GM23338 (cell line): ENCODE data around the gene KIF20B. TPM values are rescaled to one million over a fixed set of nuclear protein-coding genes. Genes with fewer than 3 reads are reported as not detected.

ENCODE experiments used
- ATAC-seq: fragments of 200-7000 bp; cut with Tn5 transposase; 3 replicates; pipeline ENCODE4 v1.9.1; 2020
- DNase-seq: peaks from one replicate; pipeline ENCODE4 v3.0.0-alpha.2; 2015; ENCODE audit warnings: low spot score
- H2AFZ ChIP-seq: fragments of 200-600 bp; sonication (generic); 2 replicates; pipeline ENCODE4 v1.8.0; 2016; ENCODE audit warnings: antibody characterized with exemption, mild to moderate bottlenecking, moderate library complexity
- H3F3A ChIP-seq: fragments of 200-600 bp; sonication (generic); replicated peaks from 2 replicates; pipeline ENCODE4 v1.8.0; 2017; ENCODE audit warnings: antibody characterized with exemption, mixed run types, low read depth
- H3K27ac ChIP-seq: fragments of 200-600 bp; sonication (generic); 2 replicates; pipeline ENCODE4 v1.6.1; 2016; ENCODE audit warnings: low read depth
- H3K27me3 ChIP-seq: fragments of 200-600 bp; sonication (generic); 2 replicates; pipeline ENCODE4 v1.8.0; 2016; ENCODE audit warnings: mild to moderate bottlenecking, mixed run types, moderate library complexity; ENCODE audit not compliant: insufficient read depth
- H3K36me3 ChIP-seq: fragments of 200-600 bp; sonication (generic); 2 replicates; pipeline ENCODE4 v1.8.0; 2016; ENCODE audit warnings: mild to moderate bottlenecking; ENCODE audit not compliant: insufficient read depth
- H3K4me1 ChIP-seq: fragments of 200-600 bp; sonication (generic); 2 replicates; pipeline ENCODE4 v1.8.0; 2016; ENCODE audit warnings: mild to moderate bottlenecking, moderate library complexity; ENCODE audit not compliant: insufficient read depth
- H3K4me2 ChIP-seq: fragments of 200-600 bp; sonication (generic); 2 replicates; pipeline ENCODE4 v1.7.1; 2017; ENCODE audit warnings: mixed run types
- H3K4me3 ChIP-seq: fragments of 200-600 bp; sonication (generic); 2 replicates; pipeline ENCODE4 v1.6.1; 2016; ENCODE audit warnings: mixed run types
- H3K79me2 ChIP-seq: fragments of 200-600 bp; sonication (generic); replicated peaks from 2 replicates; pipeline ENCODE4 v1.8.0; 2017; ENCODE audit warnings: mild to moderate bottlenecking; ENCODE audit not compliant: insufficient read depth
- H3K9me2 ChIP-seq: fragments of 200-600 bp; sonication (generic); 2 replicates; pipeline ENCODE4 v1.8.0; 2017; ENCODE audit not compliant: insufficient read depth
- H4K20me1 ChIP-seq: fragments of 200-600 bp; sonication (generic); replicated peaks from 2 replicates; pipeline ENCODE4 v1.8.0; 2017; ENCODE audit warnings: mild to moderate bottlenecking; ENCODE audit not compliant: insufficient read depth
- H3K27ac Mint-ChIP-seq: 2 replicates; pipeline ENCODE4 v1.8.0; 2020; ENCODE audit warnings: inconsistent platforms, mild to moderate bottlenecking, moderate library complexity, mixed read lengths
- H3K27me3 Mint-ChIP-seq: 3 replicates; pipeline ENCODE4 v1.8.0; 2022; ENCODE audit warnings: low read depth, mild to moderate bottlenecking, moderate library complexity, mixed read lengths, inconsistent platforms; ENCODE audit not compliant: insufficient read depth, poor library complexity
- H3K36me3 Mint-ChIP-seq: 3 replicates; pipeline ENCODE4 v1.8.0; 2021; ENCODE audit warnings: low read depth, mild to moderate bottlenecking, inconsistent platforms, moderate library complexity, mixed read lengths
- H3K4me1 Mint-ChIP-seq: 3 replicates; pipeline ENCODE4 v1.8.0; 2020; ENCODE audit warnings: mild to moderate bottlenecking, inconsistent platforms, mixed read lengths
- H3K4me3 Mint-ChIP-seq: 3 replicates; pipeline ENCODE4 v1.8.0; 2021; ENCODE audit warnings: moderate library complexity, mild to moderate bottlenecking, inconsistent platforms, mixed read lengths
- H3K9me3 Mint-ChIP-seq: 3 replicates; pipeline ENCODE4 v1.8.0; 2020; ENCODE audit warnings: moderate library complexity, mild to moderate bottlenecking, inconsistent platforms, mixed read lengths
- CREB1 ChIP-seq: fragments of 250-450 bp; sonication (Bioruptor Pico); IDR thresholded peaks from 2 replicates; pipeline ENCODE4 v1.5.0; 2020; ENCODE audit warnings: low read depth, mild to moderate bottlenecking, moderate library complexity
- CTCF ChIP-seq, 2 experiments: fragments of 200-600 bp in 1 of 2; sonication (generic) in 1 of 2; conservative IDR thresholded peaks; 2 replicates each; pipeline versions ENCODE4 v1.5.1 to v1.6.1; 2016 to 2017; ENCODE audit warnings: antibody characterized with exemption in 2 of 2, low read depth in 2 of 2, mild to moderate bottlenecking in 2 of 2, moderate library complexity in 1 of 2
- EZH2phosphoT487 ChIP-seq: fragments of 200-600 bp; sonication (generic); IDR thresholded peaks from one replicate; pipeline ENCODE4 v1.8.1; 2018; ENCODE audit warnings: antibody characterized with exemption; ENCODE audit not compliant: unreplicated experiment
- JUNB ChIP-seq: IDR thresholded peaks from one replicate; pipeline ENCODE4 v1.6.1; 2016; ENCODE audit warnings: antibody characterized with exemption; ENCODE audit not compliant: unreplicated experiment
- ZNF462 ChIP-seq: fragments of 250-450 bp; sonication (Bioruptor Pico); IDR thresholded peaks from 2 replicates; pipeline ENCODE4 v1.5.0; 2020; ENCODE audit warnings: mild to moderate bottlenecking, moderate library complexity
- polyA plus RNA-seq: library from polyadenylated mRNA; unstranded; fragments of >200 nt; fragmentation: Nextera tagmentation; extraction: Ambion mirVana; gene quantifications from 2 replicates; pipeline ENCODE4 v1.2.1, GENCODE V29; 2016
- total RNA-seq: library from RNA; depleted of rRNA; stranded (reverse); fragments of >200 nt; shearing (Covaris generic); gene quantifications from 2 replicates; pipeline ENCODE4 v1.2.3, GENCODE V29; 2014

Gene KIF20B
- total and polyA plus RNA-seq, 2 experiments from 2014 or later = 42.7 to 111 TPM

- no peak for TF ChIP-seq ZNF462 (CRISPR knock-in tag)
- TF ChIP-seq JUNB = no peak
Measured at GRCh38 chr10:89657302-89657701, 44.1 kb upstream of the KIF20B start (continued).

- Histone ChIP-seq H3K4me3 (no peak overlapping the region), H4K20me1 (no peaks in the 10 kb centered on the region), H3K36me3 (no peaks in the 10 kb centered on the region), H3F3A (no peaks in the 10 kb centered on the region), H3K4me1 (no peaks in the 10 kb centered on the region), H3K27me3 (no peaks in the 10 kb centered on the region), H3K4me2 (no peak overlapping the region), H3K79me2 (no peaks in the 10 kb centered on the region), H3K27ac (no peak overlapping the region), H3K9me2 (no peaks in the 10 kb centered on the region), H2AFZ (no peak overlapping the region)
- no peak overlapping the region for H3K4me3 Mint-ChIP-seq
- H3K27ac Mint-ChIP-seq = no peak overlapping the region
- peaks cover 26% of the 10 kb centered on the region for H3K36me3 Mint-ChIP-seq
- DNase-seq = no peak
- H3K9me3 Mint-ChIP-seq = peaks cover 22% of the 10 kb centered on the region
- no peaks in the 10 kb centered on the region for H3K27me3 Mint-ChIP-seq
- no peak for ATAC-seq
- peaks cover 3% of the 10 kb centered on the region; the same call in 2 of the 3 replicates for H3K4me1 Mint-ChIP-seq
- TF ChIP-seq EZH2phosphoT487 (no peak), CREB1 (CRISPR knock-in tag) (no peak), ZNF462 (CRISPR knock-in tag) (no peak), CTCF (conservative IDR thresholded peaks at IDR 0.05; ENCODE audit: low read depth in 2 of 2) (no peak)
Measured at GRCh38 chr10:89659143-89660131, 42.0 kb upstream of the KIF20B start.
